ENCODE results near the gene ZNF814.
"Not testable (repeated sequence)": the region's sequence is repeated elsewhere in the genome, so short reads cannot be mapped to it uniquely, and the experiment has no call there.

ZNF814 gene

GRCh38 chr19:57888560-57889231, at the start of gene ZNF814:
ZNF814 (minus strand) TSS chr19:57889037; CDS start chr19:57888802, 235 bp downstream.
- TF ChIP-seq CTCF (IDR thresholded peaks at IDR 0.05; ENCODE audit: insufficient read depth, low read length, poor library complexity, severe bottlenecking), result peak; percentile 13
- DNase-seq (ENCODE audit: extremely low read depth, insufficient read length), result peak; percentile 85
- Histone ChIP-seq H3K27me3 (replicated peaks; ENCODE audit: control insufficient read depth, insufficient read depth, low read length) (no peaks in the 10 kb centered on the region), H3K4me3 (replicated peaks; ENCODE audit: low read depth, low read length) (peak within 1 kb of the TSS; percentile 76), H3K36me3 (ENCODE audit: control insufficient read depth, insufficient read depth, low read length) (no peaks in the 10 kb centered on the region; the same call in 1 of the 2 replicates)

GRCh38 chr19:57935731-57936130, 46.9 kb upstream of the ZNF814 start:
- Histone ChIP-seq H3K4me3 (replicated peaks; ENCODE audit: low read depth, low read length) (no peak overlapping the region), H3K36me3 (ENCODE audit: control insufficient read depth, insufficient read depth, low read length) (no peaks in the 10 kb centered on the region), H3K27me3 (replicated peaks; ENCODE audit: control insufficient read depth, insufficient read depth, low read length) (no peaks in the 10 kb centered on the region)
- no peak for TF ChIP-seq CTCF (IDR thresholded peaks at IDR 0.05; ENCODE audit: insufficient read depth, low read length, poor library complexity, severe bottlenecking)
- no peak for DNase-seq (ENCODE audit: extremely low read depth, insufficient read length)

GRCh38 chr19:57934820-57935665, 46.2 kb upstream of the ZNF814 start, which contains the start of gene ZNF418:
ZNF418 (minus strand) TSS chr19:57935402; CDS start chr19:57933822, 1,580 bp downstream.
- Histone ChIP-seq H3K4me3 (replicated peaks; ENCODE audit: low read depth, low read length) (peak within 1 kb of the TSS; percentile 63), H3K27me3 (replicated peaks; ENCODE audit: control insufficient read depth, insufficient read depth, low read length) (no peaks in the 10 kb centered on the region), H3K36me3 (ENCODE audit: control insufficient read depth, insufficient read depth, low read length) (no peaks in the 10 kb centered on the region; the same call in 1 of the 2 replicates)
- DNase-seq (ENCODE audit: extremely low read depth, insufficient read length), result peak; percentile 31
- no peak for TF ChIP-seq CTCF (IDR thresholded peaks at IDR 0.05; ENCODE audit: insufficient read depth, low read length, poor library complexity, severe bottlenecking)

- TF ChIP-seq CTCF (IDR thresholded peaks at IDR 0.05; ENCODE audit: insufficient read depth, low read length, poor library complexity, severe bottlenecking), result no peak
- no peak overlapping the region for H3K4me3 ChIP-seq (replicated peaks; ENCODE audit: low read depth, low read length)
- no peaks in the 10 kb centered on the region for H3K27me3 ChIP-seq (replicated peaks; ENCODE audit: control insufficient read depth, insufficient read depth, low read length)
- H3K36me3 ChIP-seq (ENCODE audit: control insufficient read depth, insufficient read depth, low read length), result no peaks in the 10 kb centered on the region; the same call in 1 of the 2 replicates
- DNase-seq (ENCODE audit: extremely low read depth, insufficient read length), result no peak
Measured at GRCh38 chr19:57927587-57927986, 38.8 kb upstream of the ZNF814 start.

GRCh38 chr19:57916168-57916995, 27.5 kb upstream of the ZNF814 start, which contains the start of gene ZNF417:
ZNF417 (minus strand) TSS chr19:57916592; CDS start chr19:57916411, 181 bp downstream.
- DNase-seq (ENCODE audit: extremely low read depth, insufficient read length), result peak; percentile 85
- H3K27me3 ChIP-seq (replicated peaks; ENCODE audit: control insufficient read depth, insufficient read depth, low read length); H3K36me3 ChIP-seq (ENCODE audit: control insufficient read depth, insufficient read depth, low read length): not testable (repeated sequence)
- H3K4me3 ChIP-seq (replicated peaks; ENCODE audit: low read depth, low read length), result peak within 1 kb of the TSS; percentile 92
- TF ChIP-seq CTCF (IDR thresholded peaks at IDR 0.05; ENCODE audit: insufficient read depth, low read length, poor library complexity, severe bottlenecking), result peak; percentile 33

All from GM06990 (cell line).